ENCODE measurements around the gene TXNDC5.

DNA sequence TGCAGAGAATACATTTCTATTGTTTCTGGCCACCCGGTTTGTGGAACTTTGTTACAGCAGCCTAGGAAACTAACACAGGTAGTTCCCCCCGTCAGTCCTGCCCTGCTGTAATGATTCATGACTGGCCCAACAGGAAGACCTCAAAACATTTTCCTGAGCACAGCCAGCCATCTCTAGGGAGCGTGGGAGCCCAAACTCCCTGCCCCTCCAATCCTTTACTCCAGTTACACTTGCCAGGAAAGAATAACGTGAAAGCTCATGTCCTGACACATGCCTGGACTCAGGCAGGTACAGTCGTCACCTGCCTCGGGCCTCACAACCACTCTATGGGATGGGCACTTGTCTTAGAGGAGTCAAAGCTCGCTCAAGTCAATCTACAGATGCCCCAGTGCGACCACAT is 8.4 kb downstream of the TXNDC5 start:
- TF ChIP-seq, protein P1, sequence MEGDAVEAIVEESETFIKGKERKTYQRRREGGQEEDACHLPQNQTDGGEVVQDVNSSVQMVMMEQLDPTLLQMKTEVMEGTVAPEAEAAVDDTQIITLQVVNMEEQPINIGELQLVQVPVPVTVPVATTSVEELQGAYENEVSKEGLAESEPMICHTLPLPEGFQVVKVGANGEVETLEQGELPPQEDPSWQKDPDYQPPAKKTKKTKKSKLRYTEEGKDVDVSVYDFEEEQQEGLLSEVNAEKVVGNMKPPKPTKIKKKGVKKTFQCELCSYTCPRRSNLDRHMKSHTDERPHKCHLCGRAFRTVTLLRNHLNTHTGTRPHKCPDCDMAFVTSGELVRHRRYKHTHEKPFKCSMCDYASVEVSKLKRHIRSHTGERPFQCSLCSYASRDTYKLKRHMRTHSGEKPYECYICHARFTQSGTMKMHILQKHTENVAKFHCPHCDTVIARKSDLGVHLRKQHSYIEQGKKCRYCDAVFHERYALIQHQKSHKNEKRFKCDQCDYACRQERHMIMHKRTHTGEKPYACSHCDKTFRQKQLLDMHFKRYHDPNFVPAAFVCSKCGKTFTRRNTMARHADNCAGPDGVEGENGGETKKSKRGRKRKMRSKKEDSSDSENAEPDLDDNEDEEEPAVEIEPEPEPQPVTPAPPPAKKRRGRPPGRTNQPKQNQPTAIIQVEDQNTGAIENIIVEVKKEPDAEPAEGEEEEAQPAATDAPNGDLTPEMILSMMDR (IDR thresholded peaks at IDR 0.05; ENCODE audit: low read length), result no peak
- TF ChIP-seq EZH2 (optimal IDR thresholded peaks at IDR 0.05; ENCODE audit: low read depth, low read length), result no peak

Measured in MM.1S (cell line).